ENCODE results near the gene GANC.
"Not testable (repeated sequence)": the region's sequence is repeated elsewhere in the genome, so short reads cannot be mapped to it uniquely, and the experiment has no call there.

Gene GANC, protein sequence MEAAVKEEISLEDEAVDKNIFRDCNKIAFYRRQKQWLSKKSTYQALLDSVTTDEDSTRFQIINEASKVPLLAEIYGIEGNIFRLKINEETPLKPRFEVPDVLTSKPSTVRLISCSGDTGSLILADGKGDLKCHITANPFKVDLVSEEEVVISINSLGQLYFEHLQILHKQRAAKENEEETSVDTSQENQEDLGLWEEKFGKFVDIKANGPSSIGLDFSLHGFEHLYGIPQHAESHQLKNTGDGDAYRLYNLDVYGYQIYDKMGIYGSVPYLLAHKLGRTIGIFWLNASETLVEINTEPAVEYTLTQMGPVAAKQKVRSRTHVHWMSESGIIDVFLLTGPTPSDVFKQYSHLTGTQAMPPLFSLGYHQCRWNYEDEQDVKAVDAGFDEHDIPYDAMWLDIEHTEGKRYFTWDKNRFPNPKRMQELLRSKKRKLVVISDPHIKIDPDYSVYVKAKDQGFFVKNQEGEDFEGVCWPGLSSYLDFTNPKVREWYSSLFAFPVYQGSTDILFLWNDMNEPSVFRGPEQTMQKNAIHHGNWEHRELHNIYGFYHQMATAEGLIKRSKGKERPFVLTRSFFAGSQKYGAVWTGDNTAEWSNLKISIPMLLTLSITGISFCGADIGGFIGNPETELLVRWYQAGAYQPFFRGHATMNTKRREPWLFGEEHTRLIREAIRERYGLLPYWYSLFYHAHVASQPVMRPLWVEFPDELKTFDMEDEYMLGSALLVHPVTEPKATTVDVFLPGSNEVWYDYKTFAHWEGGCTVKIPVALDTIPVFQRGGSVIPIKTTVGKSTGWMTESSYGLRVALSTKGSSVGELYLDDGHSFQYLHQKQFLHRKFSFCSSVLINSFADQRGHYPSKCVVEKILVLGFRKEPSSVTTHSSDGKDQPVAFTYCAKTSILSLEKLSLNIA (N-terminal part only)

GRCh38 chr15:42272939-42273899 is at the start of gene GANC, which contains the start of gene TMEM87A:
GANC (plus strand) TSS chr15:42273201; CDS start chr15:42274482, 1,281 bp downstream.
TMEM87A (minus strand) TSS chr15:42273433; CDS start chr15:42273398, 35 bp downstream.
- peak; percentile 93 to 94 for DNase-seq (ENCODE audit: low read depth in 1 of 2, low spot score in 1 of 2)

- DNase-seq (ENCODE audit: low read depth in 1 of 2, low spot score in 1 of 2) = no peak
Observed at GRCh38 chr15:42226648-42227047, 46.4 kb upstream of the GANC start.

DNA sequence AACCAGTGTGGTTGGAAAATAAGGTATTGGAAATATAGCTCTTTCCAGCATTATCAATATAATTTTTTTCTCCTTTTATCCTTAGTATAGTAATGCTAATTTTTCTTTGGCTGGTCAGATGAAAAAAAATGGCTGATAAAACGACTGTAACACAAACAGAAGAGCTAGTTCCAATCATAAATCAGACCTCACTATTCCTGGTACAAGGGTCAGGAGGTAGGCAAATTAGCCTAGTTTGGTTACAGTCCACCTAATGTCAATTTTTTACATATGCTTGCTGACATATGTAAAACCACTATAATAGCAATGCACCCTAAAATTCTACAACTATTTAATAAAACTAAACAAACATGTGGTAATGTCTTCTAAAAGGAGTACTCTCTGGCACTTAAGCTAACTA is 45.0 kb upstream of the GANC start:
- no peak for DNase-seq (ENCODE audit: low read depth in 1 of 2, low spot score in 1 of 2)

DNA sequence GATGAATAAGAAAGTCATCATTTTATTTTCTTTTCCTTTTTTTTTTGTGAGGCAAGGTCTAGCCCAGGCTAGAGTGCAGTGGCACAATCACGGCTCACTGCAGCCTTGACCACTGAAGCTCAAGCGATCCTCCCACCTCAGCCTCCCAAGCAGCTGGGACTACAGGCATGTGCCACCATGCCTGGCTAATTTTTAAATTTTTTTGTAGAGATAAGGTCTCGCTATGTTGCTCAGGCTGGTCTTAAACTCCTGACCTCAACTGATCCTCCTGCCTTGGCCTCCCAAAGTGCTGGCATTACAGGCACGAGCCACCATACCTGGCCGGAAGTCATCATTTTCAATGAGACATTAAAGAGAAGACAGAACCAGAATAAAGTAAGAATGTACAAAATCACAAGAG is 44.0 kb upstream of the GANC start:
- not testable (repeated sequence) for DNase-seq (ENCODE audit: low read depth in 1 of 2, low spot score in 1 of 2)

DNA sequence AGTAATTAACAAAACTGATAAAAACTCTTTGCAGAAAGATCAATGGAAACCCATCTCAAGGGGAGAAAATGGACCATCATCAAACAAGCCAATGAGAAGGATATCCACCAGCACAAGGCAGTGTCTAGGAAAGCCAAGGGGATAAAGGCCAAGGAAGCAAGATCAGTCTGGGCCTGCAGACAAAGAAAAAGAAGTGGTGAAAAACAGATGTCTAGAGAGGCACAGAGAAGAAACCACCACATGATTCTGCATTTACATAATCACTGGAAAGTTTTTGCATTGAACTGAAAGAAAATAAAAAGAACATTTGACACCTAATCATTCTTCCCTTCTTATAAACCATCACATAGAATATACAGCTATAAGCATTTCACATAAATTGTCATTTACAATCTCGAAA is 41.9 kb upstream of the GANC start:
- DNase-seq (ENCODE audit: low read depth in 1 of 2, low spot score in 1 of 2) = no peak

- DNase-seq (ENCODE audit: low read depth in 1 of 2, low spot score in 1 of 2) = no peak
Observed at GRCh38 chr15:42232606-42233005, 40.4 kb upstream of the GANC start.

GRCh38 chr15:42233107-42233506 is 39.9 kb upstream of the GANC start:
- no peak for DNase-seq (ENCODE audit: low read depth in 1 of 2, low spot score in 1 of 2)

- no peak for DNase-seq (ENCODE audit: low read depth in 1 of 2, low spot score in 1 of 2)
Observed at GRCh38 chr15:42239528-42240182, 33.3 kb upstream of the GANC start.

DNA sequence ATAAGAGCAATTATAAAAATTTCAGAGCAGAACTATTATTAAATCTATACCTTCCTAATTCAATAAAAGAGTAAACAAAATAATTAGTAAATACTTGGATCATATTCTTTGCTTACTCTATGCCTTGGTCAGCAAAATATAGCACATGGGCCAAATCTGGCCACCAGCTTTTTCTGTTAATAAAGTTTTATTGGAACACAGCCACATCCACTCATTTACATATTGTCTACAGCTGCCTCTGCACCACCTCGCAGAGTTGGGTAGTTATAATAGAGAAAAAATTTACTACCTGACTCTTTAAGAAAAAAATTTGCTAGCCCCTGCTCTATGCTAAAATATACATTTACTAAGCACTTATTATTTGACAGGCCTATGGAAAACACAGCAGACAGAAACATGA is 32.2 kb upstream of the GANC start:
- no peak for DNase-seq (ENCODE audit: low read depth in 1 of 2, low spot score in 1 of 2)

- DNase-seq (ENCODE audit: low read depth in 1 of 2, low spot score in 1 of 2) = no peak
Observed at GRCh38 chr15:42253300-42253699, 19.7 kb upstream of the GANC start.

GRCh38 chr15:42264795-42265194 is 8.2 kb upstream of the GANC start:
- DNase-seq (ENCODE audit: low read depth in 1 of 2, low spot score in 1 of 2) = no peak

GRCh38 chr15:42267286-42267685 is 5.7 kb upstream of the GANC start:
- DNase-seq (ENCODE audit: low read depth in 1 of 2, low spot score in 1 of 2) = no peak

GRCh38 chr15:42270551-42270950 is 2.5 kb upstream of the GANC start:
- DNase-seq (ENCODE audit: low read depth in 1 of 2, low spot score in 1 of 2) = no peak

DNA sequence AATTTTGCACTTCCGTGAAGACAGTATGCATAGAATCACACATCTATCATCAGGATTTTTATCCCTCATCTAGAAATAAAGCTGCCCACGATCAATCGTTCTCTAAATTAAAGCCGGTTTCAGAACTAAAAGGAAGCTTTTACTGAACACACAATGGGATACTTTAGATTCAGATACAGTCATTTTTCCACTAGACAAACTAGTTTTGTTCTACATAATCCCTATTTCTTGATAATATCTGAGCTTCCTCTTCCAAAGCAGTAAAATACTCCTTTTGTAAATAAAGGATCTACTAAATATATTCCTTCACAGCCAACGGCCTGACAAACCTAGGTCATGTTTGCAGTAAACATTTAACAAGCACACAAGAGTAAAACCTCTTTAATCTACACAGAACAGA is 2.0 kb upstream of the GANC start:
- no peak for DNase-seq (ENCODE audit: low read depth in 1 of 2, low spot score in 1 of 2)

DNA sequence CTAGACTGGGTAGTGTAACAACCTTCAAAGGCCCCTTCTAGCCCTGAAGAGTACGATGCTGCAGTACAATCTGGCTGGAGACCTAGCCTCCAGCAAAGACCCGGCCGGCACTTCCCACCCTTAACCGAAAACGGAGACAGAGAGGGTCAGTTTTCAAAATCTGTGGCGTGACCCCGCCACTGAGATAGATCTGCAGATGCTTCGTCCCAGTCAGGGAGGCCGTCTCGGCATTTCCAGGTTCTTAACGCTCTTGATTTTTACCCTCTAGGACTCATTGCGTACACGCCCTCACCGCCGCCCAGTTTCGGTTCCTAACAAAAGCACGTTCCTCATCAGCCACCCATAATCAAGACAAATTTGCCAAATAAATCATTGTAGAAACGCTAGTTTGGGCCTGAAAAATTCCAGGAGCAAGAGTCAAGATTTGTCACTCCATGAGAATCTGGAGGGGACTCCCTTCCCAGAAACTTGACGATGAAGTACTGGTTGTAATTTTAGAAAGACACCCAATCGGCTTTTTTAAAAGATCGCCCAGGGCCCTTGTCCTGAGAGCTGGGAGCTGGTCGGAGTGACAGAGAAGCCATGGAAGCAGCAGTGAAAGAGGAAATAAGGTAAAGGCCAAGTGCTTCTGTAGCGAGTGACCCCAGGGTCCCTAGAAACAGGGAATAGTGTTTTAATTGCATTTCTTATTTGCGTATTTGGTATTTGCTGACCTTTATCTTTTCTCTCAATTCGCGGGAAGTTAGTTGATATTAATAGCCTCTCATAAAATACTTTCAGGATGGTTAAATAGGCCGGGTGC is 1.1 kb downstream of the GANC start:
- peak; percentile 25 to 40 for DNase-seq (ENCODE audit: low read depth in 1 of 2, low spot score in 1 of 2)

- DNase-seq (ENCODE audit: low read depth in 1 of 2, low spot score in 1 of 2) = no peak
Observed at GRCh38 chr15:42274702-42274989, 1.6 kb downstream of the GANC start.

- DNase-seq (ENCODE audit: low read depth in 1 of 2, low spot score in 1 of 2) = no peak
Observed at GRCh38 chr15:42275780-42276391, 2.9 kb downstream of the GANC start.

DNA sequence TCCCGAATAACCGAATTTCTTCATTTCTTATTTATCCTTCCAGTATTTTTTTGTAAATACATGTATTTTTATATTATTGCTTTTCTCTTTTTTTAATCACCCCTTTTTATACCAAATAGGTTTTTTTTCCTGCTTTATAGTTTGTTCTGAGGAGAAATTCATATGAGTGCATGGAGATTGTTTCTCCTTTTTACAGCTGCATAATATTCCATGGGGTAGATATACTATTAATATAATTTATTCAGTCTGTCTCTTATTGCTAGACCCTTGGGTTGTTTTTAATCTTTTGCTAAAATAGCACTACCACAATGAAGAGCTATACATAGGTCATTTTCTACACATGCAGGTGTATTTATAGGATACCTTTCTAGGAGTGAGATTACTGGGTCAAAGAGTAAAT is 3.8 kb downstream of the GANC start:
- DNase-seq (ENCODE audit: low read depth in 1 of 2, low spot score in 1 of 2) = no peak

DNA sequence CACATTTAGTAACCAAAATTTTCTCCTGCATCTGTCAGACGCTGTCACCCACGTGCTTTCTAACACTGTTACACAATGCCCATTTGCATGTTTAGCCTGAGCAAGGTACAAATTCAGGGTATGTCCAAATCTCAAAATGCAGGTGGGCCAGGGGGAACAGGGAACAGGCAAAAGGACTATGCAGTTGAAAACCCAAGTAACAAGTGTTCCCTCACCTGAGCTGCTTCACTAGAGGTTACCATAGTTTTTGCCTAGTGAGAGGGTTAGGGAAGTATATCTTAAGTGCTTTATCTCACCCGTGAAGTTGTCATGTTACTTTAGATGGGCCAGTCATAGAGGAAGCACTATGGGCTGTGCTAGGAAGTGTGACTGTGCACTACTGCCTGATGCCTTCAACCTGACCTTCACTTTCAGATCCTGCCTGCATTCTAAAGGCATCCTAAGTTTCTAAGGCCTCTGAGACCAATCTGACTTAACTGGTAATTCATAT is 6.3 kb downstream of the GANC start:
- no peak for DNase-seq (ENCODE audit: low read depth in 1 of 2, low spot score in 1 of 2)

Data from activated T-helper 1 cell treated with anti-CD3 and anti-CD28 coated beads, Interleukin-2, amount 50 U/mL, for 16 hours (primary cell).